Mesendoderm (in vitro differentiated cells): ENCODE measurements around the gene MAML3.
A peak's percentile ranks its signal among the peaks of the same experiment; 100 is the strongest.

Source experiments
- DNase-seq: peaks from one replicate; pipeline ENCODE4 v3.0.0; 2013
- H2AK5ac ChIP-seq: 2 replicates; pipeline ENCODE4 v1.6.1; 2013; ENCODE audit warnings: low read length, inconsistent platforms
- H2BK120ac ChIP-seq: 2 replicates; pipeline ENCODE4 v1.6.1; 2013; ENCODE audit warnings: low read depth, mild to moderate bottlenecking, low read length, moderate library complexity, mixed read lengths
- H2BK15ac ChIP-seq: replicated peaks from 2 replicates; pipeline ENCODE4 v1.6.1; 2013; ENCODE audit warnings: low read depth, mild to moderate bottlenecking, moderate library complexity
- H2BK5ac ChIP-seq: 2 replicates; pipeline ENCODE4 v1.6.1; 2013; ENCODE audit warnings: low read length, inconsistent platforms
- H3K18ac ChIP-seq: 2 replicates; pipeline ENCODE4 v1.6.1; 2013; ENCODE audit warnings: mild to moderate bottlenecking, low read length, mixed read lengths
- H3K23ac ChIP-seq: one replicate; pipeline ENCODE4 v1.6.1; 2013; ENCODE audit warnings: low read length
- H3K27ac ChIP-seq: 2 replicates; pipeline ENCODE4 v1.5.1; 2013; ENCODE audit warnings: low read depth, mild to moderate bottlenecking, inconsistent platforms, low read length, moderate library complexity
- H3K27me3 ChIP-seq: 2 replicates; pipeline ENCODE4 v1.6.1; 2013; ENCODE audit warnings: low read length, control low read depth, mild to moderate bottlenecking, inconsistent platforms; ENCODE audit not compliant: insufficient read depth, poor library complexity
- H3K36me3 ChIP-seq: 2 replicates; pipeline ENCODE4 v1.6.1; 2013; ENCODE audit warnings: low read length, inconsistent platforms; ENCODE audit not compliant: control insufficient read depth, insufficient read depth
- H3K4ac ChIP-seq: one replicate; pipeline ENCODE4 v1.6.1; 2013; ENCODE audit warnings: low read depth, mild to moderate bottlenecking, low read length, moderate library complexity
- H3K4me1 ChIP-seq: 2 replicates; pipeline ENCODE4 v1.6.1; 2013; ENCODE audit warnings: low read depth, low read length, inconsistent platforms; ENCODE audit not compliant: control insufficient read depth
- H3K4me2 ChIP-seq: 2 replicates; pipeline ENCODE4 v1.6.1; 2013; ENCODE audit warnings: low read length
- H3K4me3 ChIP-seq: 2 replicates; pipeline ENCODE4 v1.5.1; 2013; ENCODE audit warnings: mild to moderate bottlenecking, low read length
- H3K56ac ChIP-seq: one replicate; pipeline ENCODE4 v1.6.1; 2013; ENCODE audit warnings: low read length
- H3K79me1 ChIP-seq: 2 replicates; pipeline ENCODE4 v1.6.1; 2013; ENCODE audit warnings: low read length, inconsistent platforms
- H3K79me2 ChIP-seq: 2 replicates; pipeline ENCODE4 v1.6.1; 2013; ENCODE audit warnings: mild to moderate bottlenecking, low read length; ENCODE audit not compliant: control insufficient read depth, insufficient read depth
- H3K9ac ChIP-seq: 2 replicates; pipeline ENCODE4 v1.6.1; 2013; ENCODE audit warnings: low read length, inconsistent platforms
- H4K5ac ChIP-seq: one replicate; pipeline ENCODE4 v1.6.1; 2013; ENCODE audit warnings: low read length
- H4K8ac ChIP-seq: one replicate; pipeline ENCODE4 v1.6.1; 2013; ENCODE audit warnings: low read depth, mild to moderate bottlenecking, control low read depth, low read length, moderate library complexity
- WGBS: extraction: QIAGEN DNeasy Blood & Tissue Kit; methylation state at CpG from one replicate; pipeline ENCODE4 v1.1.7; 2013; ENCODE audit warnings: low lambda C conversion rate, missing lambda C conversion rate; ENCODE audit not compliant: insufficient coverage; ENCODE audit errors: extremely low coverage; 5-methylcytosine and 5-hydroxymethylcytosine counted together

MAML3 gene

GRCh38 chr4:139749835-139750498, 404.0 kb downstream of the MAML3 start:
- Histone ChIP-seq H2BK15ac (no peak overlapping the region), H3K4me2 (no peak overlapping the region), H3K79me1 (no peaks in the 10 kb centered on the region), H3K27ac (no peak overlapping the region), H3K36me3 (no peaks in the 10 kb centered on the region), H2AK5ac (no peak overlapping the region), H3K4me3 (no peak overlapping the region), H4K5ac (no peak overlapping the region), H3K4ac (no peak overlapping the region), H2BK5ac (no peak overlapping the region), H2BK120ac (no peak overlapping the region), H3K4me1 (peaks cover 4% of the 10 kb centered on the region), H4K8ac (no peak overlapping the region), H3K79me2 (no peaks in the 10 kb centered on the region), H3K23ac (no peak overlapping the region), H3K56ac (no peak overlapping the region), H3K27me3 (no peaks in the 10 kb centered on the region), H3K9ac (no peak overlapping the region), H3K18ac (no peak overlapping the region)
- WGBS, result no CpG with 5 or more reads among the region's 4 CpGs
- peak; percentile 39 for DNase-seq

- no peak for DNase-seq
- no peak overlapping the region for H2BK5ac ChIP-seq
- H4K8ac ChIP-seq, result no peak overlapping the region
- H3K27me3 ChIP-seq, result no peaks in the 10 kb centered on the region
- no peak overlapping the region for H3K23ac ChIP-seq
- H2BK120ac ChIP-seq, result no peak overlapping the region
- no peak overlapping the region for H3K4ac ChIP-seq
- peaks cover 4% of the 10 kb centered on the region for H3K4me1 ChIP-seq
- H3K27ac ChIP-seq, result no peak overlapping the region
- no peak overlapping the region for H4K5ac ChIP-seq
- H2AK5ac ChIP-seq, result no peak overlapping the region
- H3K79me1 ChIP-seq, result no peaks in the 10 kb centered on the region
- H3K56ac ChIP-seq, result no peak overlapping the region
- H2BK15ac ChIP-seq, result no peak overlapping the region
- WGBS, result no CpG with 5 or more reads among the region's 6 CpGs
- H3K36me3 ChIP-seq, result no peaks in the 10 kb centered on the region
- H3K18ac ChIP-seq, result no peak overlapping the region
- no peak overlapping the region for H3K4me3 ChIP-seq
- H3K79me2 ChIP-seq, result no peaks in the 10 kb centered on the region
- no peak overlapping the region for H3K9ac ChIP-seq
- H3K4me2 ChIP-seq, result no peak overlapping the region
These were observed 404.6 kb downstream of the MAML3 start for GRCh38 chr4:139749338-139749737.

GRCh38 chr4:139746431-139747171, 407.4 kb downstream of the MAML3 start:
- Histone ChIP-seq H3K4ac (no peak overlapping the region), H2BK120ac (no peak overlapping the region), H3K4me2 (no peak overlapping the region), H4K5ac (no peak overlapping the region), H2AK5ac (no peak overlapping the region), H3K79me1 (no peaks in the 10 kb centered on the region), H3K18ac (peak overlapping the region; percentile 13), H3K27ac (no peak overlapping the region), H3K9ac (no peak overlapping the region), H2BK15ac (no peak overlapping the region), H3K23ac (no peak overlapping the region), H3K36me3 (no peaks in the 10 kb centered on the region), H3K56ac (peak overlapping the region; percentile 17), H3K79me2 (no peaks in the 10 kb centered on the region), H2BK5ac (no peak overlapping the region), H3K4me1 (peaks cover 6% of the 10 kb centered on the region), H3K27me3 (no peaks in the 10 kb centered on the region), H4K8ac (no peak overlapping the region), H3K4me3 (no peak overlapping the region)
- peak; percentile 72 for DNase-seq
- WGBS, result no CpG with 5 or more reads among the region's 12 CpGs

GRCh38 chr4:139745111-139745639, 408.8 kb downstream of the MAML3 start:
- no CpG with 5 or more reads among the region's 6 CpGs for WGBS
- Histone ChIP-seq H4K5ac (no peak overlapping the region), H3K56ac (no peak overlapping the region), H3K4ac (no peak overlapping the region), H4K8ac (no peak overlapping the region), H3K36me3 (no peaks in the 10 kb centered on the region), H2BK5ac (no peak overlapping the region), H3K9ac (no peak overlapping the region), H3K27me3 (no peaks in the 10 kb centered on the region), H3K23ac (no peak overlapping the region), H3K4me3 (no peak overlapping the region), H3K4me2 (no peak overlapping the region), H2AK5ac (no peak overlapping the region), H2BK15ac (no peak overlapping the region), H3K4me1 (peaks cover 6% of the 10 kb centered on the region), H3K27ac (no peak overlapping the region), H2BK120ac (no peak overlapping the region), H3K79me1 (no peaks in the 10 kb centered on the region), H3K18ac (no peak overlapping the region), H3K79me2 (no peaks in the 10 kb centered on the region)
- no peak for DNase-seq

GRCh38 chr4:139744232-139744631, 409.8 kb downstream of the MAML3 start:
- Histone ChIP-seq H3K4me3 (no peak overlapping the region), H2BK120ac (no peak overlapping the region), H2BK15ac (no peak overlapping the region), H3K27ac (no peak overlapping the region), H3K79me1 (no peaks in the 10 kb centered on the region), H3K56ac (no peak overlapping the region), H3K18ac (no peak overlapping the region), H3K36me3 (no peaks in the 10 kb centered on the region), H3K23ac (no peak overlapping the region), H3K4ac (no peak overlapping the region), H3K4me1 (peaks cover 6% of the 10 kb centered on the region), H3K79me2 (no peaks in the 10 kb centered on the region), H3K4me2 (no peak overlapping the region), H2BK5ac (no peak overlapping the region), H3K27me3 (no peaks in the 10 kb centered on the region), H4K5ac (no peak overlapping the region), H4K8ac (no peak overlapping the region), H2AK5ac (no peak overlapping the region), H3K9ac (no peak overlapping the region)
- WGBS, result no CpG with 5 or more reads among the region's 1 CpG
- no peak for DNase-seq
